Globus pallidus (tissue), 1 donor: ENCODE results near the gene CCDC18.
"Not testable (repeated sequence)": the region's sequence is repeated elsewhere in the genome, so short reads cannot be mapped to it uniquely, and the experiment has no call there.

Source experiments
- DNase-seq: peaks from one replicate; pipeline ENCODE4 v3.0.0-alpha.2; 2015; ENCODE audit warnings: low spot score

The CCDC18 gene

GRCh38 chr1:93237021-93237420 is 56.5 kb downstream of the CCDC18 start:
- DNase-seq, result no peak

GRCh38 chr1:93238425-93238824 is 57.9 kb downstream of the CCDC18 start:
- DNase-seq, result no peak

- no peak for DNase-seq
These were observed 59.3 kb downstream of the CCDC18 start for GRCh38 chr1:93239863-93240262.

GRCh38 chr1:93243233-93243632 is 62.7 kb downstream of the CCDC18 start:
- not testable (repeated sequence) for DNase-seq

- DNase-seq, result no peak
These were observed 64.0 kb downstream of the CCDC18 start for GRCh38 chr1:93244298-93245069.

GRCh38 chr1:93251966-93252365 is 71.4 kb downstream of the CCDC18 start:
- DNase-seq, result no peak

- no peak for DNase-seq
These were observed 72.1 kb downstream of the CCDC18 start for GRCh38 chr1:93252598-93252997.

- no peak for DNase-seq
These were observed 73.0 kb downstream of the CCDC18 start for GRCh38 chr1:93253516-93253915.

- DNase-seq, result no peak
These were observed 74.9 kb downstream of the CCDC18 start for GRCh38 chr1:93255222-93256079.

GRCh38 chr1:93256433-93256832 is 75.9 kb downstream of the CCDC18 start:
- no peak for DNase-seq

GRCh38 chr1:93257889-93258288 is 77.4 kb downstream of the CCDC18 start:
- DNase-seq, result no peak

GRCh38 chr1:93260726-93261125 is 80.2 kb downstream of the CCDC18 start:
- DNase-seq, result not testable (repeated sequence)

GRCh38 chr1:93262645-93263044 is 82.1 kb downstream of the CCDC18 start:
- DNase-seq, result no peak

- DNase-seq, result not testable (repeated sequence)
These were observed 88.4 kb downstream of the CCDC18 start for GRCh38 chr1:93268888-93269287.

- DNase-seq, result not testable (repeated sequence)
These were observed 94.7 kb downstream of the CCDC18 start for GRCh38 chr1:93275262-93275633.

- no peak for DNase-seq
These were observed 95.2 kb downstream of the CCDC18 start for GRCh38 chr1:93275634-93276295.

- not testable (repeated sequence) for DNase-seq
These were observed 97.0 kb downstream of the CCDC18 start for GRCh38 chr1:93277530-93277929.

GRCh38 chr1:93283496-93283895 is 103.0 kb downstream of the CCDC18 start:
- no peak for DNase-seq

- DNase-seq, result no peak
These were observed 108.0 kb downstream of the CCDC18 start for GRCh38 chr1:93288558-93288957.

GRCh38 chr1:93296555-93297154 is 116.1 kb downstream of the CCDC18 start:
- no peak for DNase-seq

GRCh38 chr1:93301131-93301530 is 120.6 kb downstream of the CCDC18 start:
- no peak for DNase-seq

- DNase-seq, result no peak
These were observed 121.6 kb downstream of the CCDC18 start for GRCh38 chr1:93302078-93302477.
